SU-DHL-6 (cell line): Measurements from ENCODE around the gene TMEM62.

Source experiments
- H2AFZ ChIP-seq: fragments of 200-600 bp; sonication (generic); 2 replicates; pipeline ENCODE4 v1.6.1; 2014; ENCODE audit warnings: low read depth, mild to moderate bottlenecking, moderate library complexity, mixed read lengths, antibody characterized with exemption, low read length; ENCODE audit not compliant: severe bottlenecking
- H3F3A ChIP-seq: fragments of 200-600 bp; shearing (Covaris generic); 2 replicates; pipeline ENCODE4 v1.6.0; 2016; ENCODE audit warnings: antibody characterized with exemption, mild to moderate bottlenecking; ENCODE audit not compliant: insufficient read depth
- H3K27ac ChIP-seq: fragments of 200-600 bp; sonication (generic); 2 replicates; pipeline ENCODE4 v1.5.1; 2016; ENCODE audit warnings: low read depth, mild to moderate bottlenecking, low read length, moderate library complexity, mixed read lengths
- H3K27me3 ChIP-seq: fragments of 200-600 bp; sonication (generic), shearing (Covaris generic); 2 replicates; pipeline ENCODE4 v1.6.0; 2014; ENCODE audit warnings: mild to moderate bottlenecking, low read length
- H3K36me3 ChIP-seq: fragments of 200-600 bp; sonication (generic); 2 replicates; pipeline ENCODE4 v1.6.1; 2014; ENCODE audit warnings: mild to moderate bottlenecking, low read length, mixed read lengths
- H3K4me2 ChIP-seq: fragments of 300-600, 200-600 bp; shearing (Covaris generic), sonication (generic); 2 replicates; pipeline ENCODE4 v1.6.0; 2014; ENCODE audit warnings: low read length, low read depth, mild to moderate bottlenecking; ENCODE audit not compliant: poor library complexity, severe bottlenecking
- H3K4me3 ChIP-seq: fragments of 200-600 bp; sonication (generic); 2 replicates; pipeline ENCODE4 v1.5.1; 2014; ENCODE audit warnings: antibody characterized with exemption, low read length, mild to moderate bottlenecking, mixed read lengths; ENCODE audit not compliant: insufficient read depth, poor library complexity, severe bottlenecking
- H3K79me2 ChIP-seq: fragments of 200-600 bp; sonication (generic); 2 replicates; pipeline ENCODE4 v1.6.1; 2014; ENCODE audit warnings: mild to moderate bottlenecking, low read length, moderate library complexity; ENCODE audit not compliant: insufficient read depth
- H3K9ac ChIP-seq: fragments of 200-600 bp; sonication (generic); 2 replicates; pipeline ENCODE4 v1.7.0; 2014; ENCODE audit warnings: mild to moderate bottlenecking, low read length
- H3K9me2 ChIP-seq: fragments of 200-600 bp; sonication (generic); replicated peaks from 2 replicates; pipeline ENCODE4 v1.6.1; 2014; ENCODE audit warnings: low read length; ENCODE audit not compliant: insufficient read depth
- H3K9me3 ChIP-seq: fragments of 200-600 bp; sonication (generic); 2 replicates; pipeline ENCODE4 v1.6.1; 2014; ENCODE audit warnings: low read length, mixed read lengths; ENCODE audit not compliant: insufficient read depth
- H4K20me1 ChIP-seq: fragments of 200-600 bp; sonication (generic); 2 replicates; pipeline ENCODE4 v1.6.1; 2014; ENCODE audit warnings: low read depth, mild to moderate bottlenecking, antibody characterized with exemption, low read length, moderate library complexity, mixed read lengths
- EZH2phosphoT487 ChIP-seq: fragments of 200-600 bp; sonication (generic), shearing (Covaris generic); conservative IDR thresholded peaks from 2 replicates; pipeline ENCODE4 v1.6.1; 2018; ENCODE audit warnings: mild to moderate bottlenecking, antibody characterized with exemption, low read length, moderate library complexity, mixed read lengths
- TF ChIP-seq, protein P1 (sequence below): fragments of 200-600 bp; sonication (generic); IDR thresholded peaks from one replicate; pipeline ENCODE4 v1.5.1; 2017; ENCODE audit warnings: antibody characterized with exemption, mild to moderate bottlenecking, low read length, moderate library complexity; ENCODE audit not compliant: insufficient read depth, poor library complexity, severe bottlenecking

Gene TMEM62

DNA sequence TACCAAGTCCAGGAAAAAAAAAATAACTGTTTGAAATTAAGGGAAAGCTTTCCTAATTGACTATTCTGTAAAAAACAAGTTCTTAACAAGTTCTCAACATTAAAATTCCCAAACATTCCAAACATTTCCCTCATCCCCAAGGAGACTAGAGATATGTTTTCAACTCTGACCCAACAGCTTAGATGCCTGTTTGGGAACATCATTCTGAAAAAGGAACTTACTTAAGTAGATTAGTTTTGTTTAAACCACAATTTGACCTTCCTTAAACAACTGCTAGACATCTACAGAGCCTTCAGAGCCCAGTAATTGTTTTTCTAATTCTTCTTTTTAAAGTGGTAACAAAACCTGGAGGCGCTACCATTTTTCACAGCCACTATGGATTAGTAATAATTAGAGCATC lies 40.4 kb upstream of the TMEM62 start:
- Histone ChIP-seq H3K27me3 (no peaks in the 10 kb centered on the region), H3K27ac (no peak overlapping the region)

DNA sequence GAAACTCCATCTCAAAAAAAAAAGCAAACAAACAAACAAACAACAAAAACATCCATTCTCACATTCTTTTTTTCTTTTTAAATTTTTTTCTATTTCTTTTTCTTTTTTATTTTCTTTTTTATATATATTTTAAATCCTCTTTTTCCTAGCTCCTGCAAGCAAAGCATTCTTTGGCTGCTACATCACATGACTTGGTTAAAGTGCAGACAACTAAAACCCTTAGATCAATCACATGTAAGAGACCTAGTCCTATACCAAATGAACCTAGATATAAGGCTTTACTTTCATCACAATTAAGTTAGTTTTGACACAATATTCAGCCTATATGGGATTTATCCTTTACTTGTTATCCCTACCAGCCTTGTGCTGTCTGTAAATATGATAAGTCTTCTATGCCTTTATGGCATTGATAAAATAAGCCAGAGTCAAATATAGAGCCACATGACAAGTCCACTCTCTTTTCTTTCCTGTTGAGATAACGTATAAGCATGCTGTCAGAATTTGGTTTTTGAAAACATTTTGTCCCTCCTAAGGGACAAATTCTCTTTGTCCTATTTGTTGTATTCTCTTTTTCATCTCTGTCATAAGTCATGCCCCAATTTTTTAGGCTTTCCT lies 38.9 kb upstream of the TMEM62 start:
- peaks cover 5% of the 10 kb centered on the region; the same call in 1 of the 2 replicates for H4K20me1 ChIP-seq
- H3K79me2 ChIP-seq, result peaks cover 93% of the 10 kb centered on the region
- no peak overlapping the region for H3K4me2 ChIP-seq
- peaks cover 10% of the 10 kb centered on the region; the same call in 1 of the 2 replicates for H3K36me3 ChIP-seq
- H3K9ac ChIP-seq, result no peak overlapping the region
- H3K27me3 ChIP-seq, result no peaks in the 10 kb centered on the region
- peaks cover 3% of the 10 kb centered on the region; the same call in 1 of the 2 replicates for H3F3A ChIP-seq
- H3K9me2 ChIP-seq, result no peaks in the 10 kb centered on the region
- no peak overlapping the region for H2AFZ ChIP-seq
- no peak overlapping the region for H3K27ac ChIP-seq
- H3K9me3 ChIP-seq, result no peaks in the 10 kb centered on the region
- H3K4me3 ChIP-seq, result no peak overlapping the region
- no peak for TF ChIP-seq EZH2phosphoT487
- TF ChIP-seq, protein P1, sequence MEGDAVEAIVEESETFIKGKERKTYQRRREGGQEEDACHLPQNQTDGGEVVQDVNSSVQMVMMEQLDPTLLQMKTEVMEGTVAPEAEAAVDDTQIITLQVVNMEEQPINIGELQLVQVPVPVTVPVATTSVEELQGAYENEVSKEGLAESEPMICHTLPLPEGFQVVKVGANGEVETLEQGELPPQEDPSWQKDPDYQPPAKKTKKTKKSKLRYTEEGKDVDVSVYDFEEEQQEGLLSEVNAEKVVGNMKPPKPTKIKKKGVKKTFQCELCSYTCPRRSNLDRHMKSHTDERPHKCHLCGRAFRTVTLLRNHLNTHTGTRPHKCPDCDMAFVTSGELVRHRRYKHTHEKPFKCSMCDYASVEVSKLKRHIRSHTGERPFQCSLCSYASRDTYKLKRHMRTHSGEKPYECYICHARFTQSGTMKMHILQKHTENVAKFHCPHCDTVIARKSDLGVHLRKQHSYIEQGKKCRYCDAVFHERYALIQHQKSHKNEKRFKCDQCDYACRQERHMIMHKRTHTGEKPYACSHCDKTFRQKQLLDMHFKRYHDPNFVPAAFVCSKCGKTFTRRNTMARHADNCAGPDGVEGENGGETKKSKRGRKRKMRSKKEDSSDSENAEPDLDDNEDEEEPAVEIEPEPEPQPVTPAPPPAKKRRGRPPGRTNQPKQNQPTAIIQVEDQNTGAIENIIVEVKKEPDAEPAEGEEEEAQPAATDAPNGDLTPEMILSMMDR, result no peak

More for the DNA sequence above, 40.4 kb upstream of the TMEM62 start:
- H4K20me1 ChIP-seq, result no peaks in the 10 kb centered on the region
- H3K9ac ChIP-seq, result no peak overlapping the region
- H3K9me3 ChIP-seq, result no peaks in the 10 kb centered on the region
- no peak overlapping the region for H2AFZ ChIP-seq
- no peak for TF ChIP-seq EZH2phosphoT487
- TF ChIP-seq, protein P1, result no peak
- H3K4me2 ChIP-seq, result no peak overlapping the region
- peaks cover 10% of the 10 kb centered on the region; the same call in 1 of the 2 replicates for H3K36me3 ChIP-seq
- H3K4me3 ChIP-seq, result no peak overlapping the region
- H3K79me2 ChIP-seq, result peaks cover 88% of the 10 kb centered on the region
- no peaks in the 10 kb centered on the region for H3K9me2 ChIP-seq
- H3F3A ChIP-seq, result peaks cover 3% of the 10 kb centered on the region; the same call in 1 of the 2 replicates

DNA sequence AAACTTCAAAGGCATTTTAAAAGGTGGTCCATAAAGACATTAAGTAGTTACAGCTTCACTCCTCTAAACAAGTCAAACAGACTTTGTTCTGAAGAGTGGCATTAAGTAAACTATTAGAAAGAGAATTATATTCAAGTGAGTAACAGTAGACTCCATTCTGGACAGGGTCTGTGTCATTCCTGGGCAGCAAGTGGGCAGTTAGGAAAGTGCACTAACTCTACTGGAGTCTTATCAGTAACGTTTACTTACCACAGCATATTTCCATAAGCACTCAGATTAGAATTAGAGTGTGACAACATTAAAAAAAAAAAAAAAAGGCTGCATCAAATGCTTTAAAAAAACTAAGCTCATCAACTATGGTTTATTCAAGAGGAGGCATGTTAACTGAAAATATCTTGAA lies 38.1 kb upstream of the TMEM62 start:
- Histone ChIP-seq H3K4me3 (no peak overlapping the region), H3K9me2 (no peaks in the 10 kb centered on the region), H3F3A (peaks cover 3% of the 10 kb centered on the region; the same call in 1 of the 2 replicates), H3K9ac (no peak overlapping the region), H2AFZ (no peak overlapping the region), H4K20me1 (peaks cover 5% of the 10 kb centered on the region; the same call in 1 of the 2 replicates), H3K4me2 (no peak overlapping the region), H3K9me3 (no peaks in the 10 kb centered on the region), H3K79me2 (peaks cover 93% of the 10 kb centered on the region), H3K27ac (no peak overlapping the region), H3K27me3 (no peaks in the 10 kb centered on the region), H3K36me3 (peaks cover 7% of the 10 kb centered on the region; the same call in 1 of the 2 replicates)
- TF ChIP-seq, protein P1, result no peak
- TF ChIP-seq EZH2phosphoT487, result no peak
